ENCODE measurements around the gene LSM2.

Gene LSM2

GRCh38 chr6:31769684-31770371 lies 36.9 kb downstream of the LSM2 start:
- in situ Hi-C loops (cut with HindIII; ENCODE audit: low sequenced_read_pairs), result no loop called here
- TF ChIP-seq CTCF (IDR thresholded peaks at IDR 0.05; ENCODE audit: low read depth, low read length), result peak; percentile 72
- no peak for DNase-seq (ENCODE audit: low read depth, low spot score)
- no peak overlapping the region for H3K4me3 ChIP-seq (ENCODE audit: low read depth, low read length)

DNA sequence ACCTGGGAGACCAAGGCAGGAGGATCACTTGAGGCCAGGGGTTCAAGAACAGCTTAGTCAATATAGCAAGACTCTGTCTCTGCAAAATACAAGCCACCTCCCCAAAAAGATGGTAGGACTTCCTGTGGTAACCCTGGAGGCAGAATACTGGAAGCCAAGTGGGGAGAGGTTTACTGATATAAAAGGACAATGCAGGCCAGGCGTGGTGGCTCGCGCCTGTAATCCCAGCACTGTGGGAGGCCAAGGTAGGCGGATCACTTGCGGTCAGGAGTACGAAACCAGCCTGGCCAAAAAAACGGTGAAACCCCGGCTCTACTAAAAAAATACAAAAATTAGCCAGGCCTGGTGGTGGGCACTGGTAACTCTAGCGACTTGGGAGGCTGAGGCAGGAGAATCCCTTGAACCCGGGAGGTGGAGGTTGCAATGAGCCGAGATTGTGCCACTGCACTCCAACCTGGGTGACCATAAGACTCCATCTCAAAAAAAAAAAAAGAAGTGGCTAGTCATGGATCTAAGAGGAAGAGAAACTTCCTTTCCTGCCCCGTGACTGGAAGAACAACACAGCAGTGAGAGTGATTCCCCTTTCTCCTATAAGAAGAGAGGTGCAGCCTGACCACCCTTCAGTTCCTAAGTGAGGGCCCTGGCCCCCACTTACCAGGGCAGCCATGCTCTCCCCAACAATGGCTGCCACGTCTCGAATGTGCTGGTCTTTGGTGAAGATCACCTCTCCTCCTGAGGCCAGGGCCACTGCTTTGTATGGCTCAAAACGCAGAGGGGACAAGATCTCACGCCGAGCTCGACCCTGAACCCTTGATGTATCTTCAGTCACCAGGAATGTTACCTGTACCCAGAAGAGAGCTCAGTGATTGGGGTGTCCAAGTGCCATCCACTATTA lies 38.2 kb downstream of the LSM2 start:
- in situ Hi-C loops (cut with HindIII; ENCODE audit: low sequenced_read_pairs), result no loop called here
- no peak for TF ChIP-seq CTCF (IDR thresholded peaks at IDR 0.05; ENCODE audit: low read depth, low read length)
- no peak for DNase-seq (ENCODE audit: low read depth, low spot score)
- no peak overlapping the region for H3K4me3 ChIP-seq (ENCODE audit: low read depth, low read length)

DNA sequence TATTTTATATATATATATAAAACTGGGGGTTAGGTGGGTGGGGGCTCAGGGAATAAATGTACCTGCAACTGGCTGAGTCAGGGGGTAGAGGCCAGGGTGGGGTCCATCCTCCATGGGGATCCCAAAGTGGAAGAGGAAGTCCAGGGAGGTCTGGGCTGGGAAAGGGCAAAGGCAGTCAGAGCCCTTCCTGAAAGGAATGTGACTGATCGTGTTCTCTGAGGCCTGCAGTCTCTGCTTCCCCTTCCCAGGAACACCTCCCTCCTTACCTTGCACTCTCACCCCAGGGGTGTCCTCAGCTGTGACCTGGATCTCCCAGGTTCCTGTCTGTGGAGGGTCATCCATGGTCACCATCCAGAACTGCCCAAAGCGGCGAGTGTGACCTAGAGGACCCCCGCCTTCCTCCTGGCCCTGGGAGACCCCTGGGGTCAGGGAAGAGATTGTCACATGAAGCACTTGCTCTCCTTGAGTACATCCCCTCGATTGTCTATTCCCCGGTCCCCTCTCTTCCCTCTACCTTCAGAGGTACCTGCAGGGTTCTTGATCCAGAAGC lies 39.6 kb downstream of the LSM2 start:
- no peak overlapping the region for H3K4me3 ChIP-seq (ENCODE audit: low read depth, low read length)
- in situ Hi-C loops (cut with HindIII; ENCODE audit: low sequenced_read_pairs), result no loop called here
- DNase-seq (ENCODE audit: low read depth, low spot score), result no peak
- no peak for TF ChIP-seq CTCF (IDR thresholded peaks at IDR 0.05; ENCODE audit: low read depth, low read length)

DNA sequence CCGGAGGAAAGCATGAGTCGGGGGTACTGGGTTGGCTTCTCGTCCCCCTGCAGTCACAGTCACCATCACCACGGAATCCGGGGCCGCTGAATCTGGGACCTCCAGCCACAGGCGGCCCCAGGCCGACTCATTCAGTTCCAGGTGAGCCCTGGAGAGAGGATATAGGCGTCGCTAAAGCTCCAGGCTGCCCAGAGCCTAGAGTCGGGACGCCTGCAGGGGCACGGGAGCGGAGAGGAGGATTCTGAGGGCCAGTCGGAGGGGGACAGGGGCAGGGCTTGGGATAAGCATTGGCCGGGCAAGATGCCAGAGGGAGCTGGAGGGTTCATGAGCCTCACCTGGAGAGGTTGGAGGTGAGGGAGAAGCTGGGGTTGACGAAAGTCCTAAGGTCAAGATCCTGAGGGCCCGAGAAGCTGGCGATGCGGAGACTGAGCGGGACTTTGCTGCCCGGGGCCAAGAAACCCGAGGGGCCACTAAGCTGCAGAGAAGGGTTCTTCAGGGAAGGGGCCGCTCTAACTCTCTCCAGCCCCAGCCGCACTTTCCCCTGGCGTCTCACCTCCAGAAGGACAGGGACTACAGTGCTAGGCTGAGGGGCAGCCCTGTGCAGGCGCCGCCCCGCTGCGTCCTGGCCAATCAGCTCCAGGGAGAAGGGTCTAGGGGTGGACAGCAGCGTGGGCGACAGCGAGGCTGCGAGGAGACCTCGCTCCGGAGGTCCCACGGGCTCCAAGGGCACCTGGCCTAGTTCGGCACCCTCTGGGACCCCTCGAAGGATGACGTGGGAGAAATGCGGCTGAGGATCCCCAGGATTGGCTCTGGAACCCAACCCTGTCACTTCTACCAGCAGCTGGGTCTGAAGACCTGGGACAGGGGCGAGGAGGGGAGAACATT lies 40.6 kb downstream of the LSM2 start:
- in situ Hi-C loops (cut with HindIII; ENCODE audit: low sequenced_read_pairs), result no loop called here

GRCh38 chr6:31765559-31765909 lies 41.2 kb downstream of the LSM2 start:
- in situ Hi-C loops (cut with HindIII; ENCODE audit: low sequenced_read_pairs), result no loop called here
- no peak for TF ChIP-seq CTCF (IDR thresholded peaks at IDR 0.05; ENCODE audit: low read depth, low read length)
- DNase-seq (ENCODE audit: low read depth, low spot score), result no peak

More for the DNA sequence above, 40.6 kb downstream of the LSM2 start:
- TF ChIP-seq CTCF (IDR thresholded peaks at IDR 0.05; ENCODE audit: low read depth, low read length), result no peak
- DNase-seq (ENCODE audit: low read depth, low spot score), result no peak
- peak overlapping the region; percentile 20 for H3K4me3 ChIP-seq (ENCODE audit: low read depth, low read length)

GRCh38 chr6:31764198-31764597 lies 42.6 kb downstream of the LSM2 start:
- in situ Hi-C loops (cut with HindIII; ENCODE audit: low sequenced_read_pairs), result no loop called here
- no peak for DNase-seq (ENCODE audit: low read depth, low spot score)
- no peak for TF ChIP-seq CTCF (IDR thresholded peaks at IDR 0.05; ENCODE audit: low read depth, low read length)
- no peak overlapping the region for H3K4me3 ChIP-seq (ENCODE audit: low read depth, low read length)

More at GRCh38 chr6:31765559-31765909, 41.2 kb downstream of the LSM2 start:
- H3K4me3 ChIP-seq (ENCODE audit: low read depth, low read length), result no peak overlapping the region
